Glomerular visceral epithelial cell (primary cell): Measurements from ENCODE around the gene ATP2C2.
A peak's percentile ranks its signal among the peaks of the same experiment; 100 is the strongest.
"Not testable (repeated sequence)": the region's sequence is repeated elsewhere in the genome, so short reads cannot be mapped to it uniquely, and the experiment has no call there.

ENCODE experiments used
- DNase-seq: peaks from one replicate; pipeline ENCODE4 v3.0.0-alpha.2; 2016; ENCODE audit errors: extremely low spot score

The ATP2C2 gene

GRCh38 chr16:84392031-84392360, 23.7 kb downstream of the ATP2C2 start:
- no peak for DNase-seq

DNA sequence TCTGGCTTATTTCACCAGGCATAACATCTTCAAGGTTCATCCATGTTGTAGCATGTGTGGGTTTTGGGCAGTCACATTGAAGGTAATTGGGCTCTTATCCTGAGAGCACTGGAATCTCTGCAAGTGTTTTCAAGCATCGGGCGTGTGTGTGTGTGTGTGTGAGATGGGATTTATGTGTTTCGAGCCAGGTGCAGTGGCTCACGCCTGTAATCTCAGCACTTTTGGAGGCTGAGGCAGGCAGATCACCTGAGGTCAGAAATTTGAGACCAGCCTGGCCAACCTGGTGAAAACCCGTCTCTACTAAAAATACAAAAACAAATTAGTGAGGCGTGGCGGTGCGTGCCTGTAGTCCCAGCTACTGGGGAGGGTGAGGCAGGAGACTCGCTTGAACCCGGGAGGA, 27.7 kb downstream of the ATP2C2 start:
- not testable (repeated sequence) for DNase-seq

DNA sequence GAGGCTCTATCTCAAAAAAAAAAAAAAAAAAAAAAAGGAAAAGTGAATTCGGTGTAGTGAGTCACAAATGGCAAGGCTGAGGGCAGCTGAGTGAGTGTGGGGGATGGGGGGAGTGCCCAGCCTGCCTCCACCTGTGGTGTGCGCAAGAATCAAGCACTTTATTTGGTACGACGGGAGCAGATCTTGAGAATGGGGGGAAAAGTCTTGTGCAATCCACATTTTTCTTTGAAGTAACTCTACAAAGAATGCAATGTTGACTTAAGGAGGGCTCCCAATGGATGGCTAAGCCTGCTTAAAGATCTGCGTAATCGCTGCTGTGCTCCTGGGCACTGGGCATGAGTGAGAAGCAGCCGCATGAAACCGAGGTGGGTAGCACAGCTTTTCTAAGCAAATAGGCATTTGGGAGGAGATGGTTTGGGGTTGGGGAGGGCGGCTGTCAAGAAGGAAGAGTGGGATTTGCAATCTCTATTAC, 28.2 kb downstream of the ATP2C2 start:
- DNase-seq = peak; percentile 65

DNA sequence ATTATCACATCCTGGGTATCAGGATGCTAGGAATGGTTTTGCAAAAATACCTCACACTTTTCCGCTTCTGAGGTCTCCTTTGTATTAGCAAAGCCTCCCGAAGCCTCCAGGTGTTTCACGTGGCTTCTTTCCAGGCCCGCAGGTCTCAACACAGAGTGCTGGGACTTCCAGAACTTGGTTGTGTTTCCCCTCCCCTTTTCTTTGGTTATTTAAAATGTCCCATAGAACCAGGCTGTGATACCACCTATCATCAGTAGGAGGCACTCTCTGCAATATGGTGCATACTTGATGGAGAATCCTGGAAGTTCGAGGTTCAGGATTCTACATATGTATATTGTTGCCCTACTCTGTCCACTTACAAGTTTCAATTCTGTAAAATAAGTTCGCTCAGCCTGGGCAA, 28.8 kb downstream of the ATP2C2 start:
- no peak for DNase-seq

GRCh38 chr16:84398701-84399100, 30.4 kb downstream of the ATP2C2 start:
- no peak for DNase-seq

DNA sequence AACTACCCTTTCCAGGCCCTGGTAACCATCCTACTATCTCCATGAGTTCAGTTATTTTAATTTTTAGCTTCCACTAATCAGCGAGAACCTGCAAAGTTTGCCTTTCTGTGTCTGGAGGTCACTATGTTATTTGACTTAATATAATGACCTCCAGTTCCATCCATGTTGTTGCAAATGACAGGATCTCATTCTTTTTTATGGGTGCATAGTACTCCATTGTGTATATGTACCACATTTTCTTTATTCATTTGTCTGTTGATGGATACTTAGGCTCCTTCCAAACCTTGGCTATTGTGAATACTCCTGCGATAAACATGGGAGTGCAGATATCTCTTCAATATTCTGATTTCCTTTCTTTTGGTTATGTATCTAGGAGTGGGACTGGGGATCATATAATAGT, 31.6 kb downstream of the ATP2C2 start:
- not testable (repeated sequence) for DNase-seq

DNA sequence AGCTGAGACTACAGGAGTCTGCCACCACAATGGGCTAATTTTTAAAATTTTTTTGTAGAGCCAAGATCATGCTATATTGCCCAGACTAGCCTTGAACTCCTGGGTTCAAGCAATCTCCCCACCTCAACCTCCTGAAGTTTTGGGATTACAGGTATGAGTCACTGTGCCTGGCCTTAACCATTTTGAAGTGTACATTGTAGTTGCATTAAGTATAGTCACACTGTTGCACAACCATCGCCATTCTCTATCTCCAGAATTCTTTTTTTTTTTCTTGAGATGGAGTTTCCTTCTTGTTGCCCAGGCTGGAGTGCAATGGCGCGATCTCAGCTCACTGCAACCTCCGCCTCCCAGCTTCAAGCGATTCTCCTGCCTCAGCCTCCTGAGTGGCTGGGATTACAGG, 35.1 kb downstream of the ATP2C2 start:
- DNase-seq = not testable (repeated sequence)

DNA sequence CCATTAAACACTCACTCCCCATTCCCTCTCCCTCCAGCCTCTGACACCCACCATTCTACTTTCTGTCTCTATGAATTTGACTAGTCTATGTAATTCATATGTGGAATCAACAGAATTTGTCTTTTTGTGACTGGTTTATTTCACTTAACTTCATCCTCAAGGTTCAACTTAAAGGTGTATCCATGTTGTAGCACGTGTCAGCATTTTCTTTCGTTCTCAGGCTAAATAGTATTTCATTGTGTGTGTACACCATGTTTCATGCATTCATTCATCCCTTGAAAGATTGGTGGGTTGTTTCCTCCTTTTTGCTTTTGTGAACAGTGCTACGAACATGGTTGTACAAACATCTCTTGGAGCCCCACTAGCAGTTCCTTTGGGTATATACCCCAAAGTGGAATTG, 36.0 kb downstream of the ATP2C2 start:
- no peak for DNase-seq

- DNase-seq = no peak
These were observed 36.8 kb downstream of the ATP2C2 start for GRCh38 chr16:84404936-84405639.

GRCh38 chr16:84406006-84406963, 37.9 kb downstream of the ATP2C2 start:
- no peak for DNase-seq

- DNase-seq = no peak
These were observed 39.4 kb downstream of the ATP2C2 start for GRCh38 chr16:84407588-84408313.

DNA sequence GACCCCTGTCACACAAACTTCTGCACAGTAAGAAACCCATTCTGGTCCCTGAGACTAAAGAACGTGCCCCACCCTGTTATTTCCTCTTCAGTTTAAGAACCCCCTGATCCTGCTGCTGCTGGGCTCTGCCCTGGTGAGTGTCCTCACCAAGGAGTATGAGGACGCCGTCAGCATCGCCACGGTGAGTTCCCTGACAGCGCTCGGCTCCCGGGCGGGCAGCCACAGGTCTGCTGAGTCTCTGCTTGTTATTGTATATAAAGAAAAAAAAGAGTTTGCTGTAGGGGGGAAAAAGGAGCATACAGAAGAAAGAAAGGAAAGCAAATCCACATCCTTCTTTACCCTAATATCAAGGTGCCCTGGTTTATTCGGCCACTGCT, 40.0 kb downstream of the ATP2C2 start:
- DNase-seq = no peak

- no peak for DNase-seq
These were observed 40.5 kb downstream of the ATP2C2 start for GRCh38 chr16:84408856-84409255.

- no peak for DNase-seq
These were observed 42.2 kb downstream of the ATP2C2 start for GRCh38 chr16:84410361-84411138.

- DNase-seq = no peak
These were observed 43.4 kb downstream of the ATP2C2 start for GRCh38 chr16:84411768-84412167.

DNA sequence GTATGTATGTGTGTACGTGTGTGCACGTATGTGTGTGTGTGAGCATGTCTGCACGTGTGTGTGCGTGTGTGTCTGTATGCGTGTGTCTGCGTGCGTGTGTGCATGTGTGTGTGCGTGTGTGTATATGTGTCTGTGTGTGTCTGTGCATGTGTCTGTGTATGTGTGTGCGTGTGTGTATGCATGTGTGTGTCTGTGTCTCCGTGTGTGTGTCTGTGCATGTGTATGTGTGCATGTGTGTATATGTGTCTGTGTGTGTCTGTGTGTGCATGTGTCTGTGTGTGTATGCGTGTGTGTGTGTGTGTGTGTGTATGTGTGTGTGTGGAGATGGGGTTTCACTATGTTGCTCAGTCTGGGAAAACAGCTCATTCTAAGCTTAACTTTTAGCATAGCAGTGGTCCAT, 43.9 kb downstream of the ATP2C2 start:
- DNase-seq = no peak

DNA sequence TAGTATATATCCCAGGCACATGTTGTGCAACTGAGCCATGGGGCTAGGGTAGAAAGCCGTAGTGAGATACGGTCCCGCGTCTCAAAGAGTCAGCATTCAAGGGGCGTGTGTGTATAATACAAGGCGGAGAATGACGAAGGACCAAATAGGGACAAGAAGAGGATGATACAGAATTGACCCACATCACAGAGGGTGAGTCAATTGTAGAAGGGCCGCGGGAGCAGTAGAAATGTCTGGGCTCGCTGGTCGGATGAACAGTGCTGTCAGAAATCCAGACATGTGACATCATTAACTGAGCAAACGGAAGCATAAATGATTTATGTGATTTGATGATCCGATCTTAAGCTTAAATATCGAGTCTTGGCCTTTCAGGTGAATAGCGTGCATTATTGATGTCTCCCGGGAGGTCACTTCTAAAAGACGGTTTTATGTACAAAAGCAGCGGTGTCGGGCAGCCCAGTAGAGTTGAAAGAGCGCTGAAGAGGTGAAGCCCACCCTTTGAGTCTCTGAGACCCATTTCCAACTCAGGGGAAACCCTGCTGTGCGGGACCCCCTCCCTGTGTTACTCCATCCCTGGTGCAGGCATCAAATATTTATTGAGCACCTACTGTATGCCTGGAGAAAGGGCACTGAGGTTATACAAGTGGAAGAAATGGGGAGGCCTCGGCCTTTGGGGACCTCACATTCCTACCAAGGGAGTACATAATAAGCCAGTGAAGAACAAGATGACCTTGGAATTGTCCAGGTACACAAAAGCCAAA, 45.1 kb downstream of the ATP2C2 start:
- DNase-seq = no peak

DNA sequence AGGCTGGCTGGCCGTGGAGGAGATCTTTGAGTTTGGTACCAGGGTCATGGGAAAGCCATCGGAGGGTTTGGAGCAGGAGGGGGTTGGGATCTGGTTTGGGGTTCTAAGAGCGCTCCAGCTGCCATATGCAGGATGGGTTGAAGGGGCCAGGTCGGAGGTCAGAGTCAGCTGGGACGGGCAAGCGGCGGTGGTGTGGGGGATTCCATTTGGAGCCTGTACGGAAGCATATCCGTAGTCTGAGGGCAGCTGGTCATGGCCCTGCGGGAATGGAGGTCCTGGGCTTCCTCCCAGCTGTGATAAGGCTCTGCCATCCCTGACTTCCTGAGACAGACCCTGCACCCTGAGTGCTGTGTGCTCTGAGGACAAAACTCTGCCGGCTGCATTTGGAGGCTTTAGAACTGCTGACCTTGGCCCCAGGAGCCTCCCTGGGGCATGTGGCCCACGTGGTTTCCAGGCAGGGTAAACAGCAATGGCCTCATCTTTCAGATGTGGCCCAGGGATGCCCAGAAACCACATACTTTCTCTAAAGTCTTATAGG, 46.5 kb downstream of the ATP2C2 start:
- DNase-seq = no peak

DNA sequence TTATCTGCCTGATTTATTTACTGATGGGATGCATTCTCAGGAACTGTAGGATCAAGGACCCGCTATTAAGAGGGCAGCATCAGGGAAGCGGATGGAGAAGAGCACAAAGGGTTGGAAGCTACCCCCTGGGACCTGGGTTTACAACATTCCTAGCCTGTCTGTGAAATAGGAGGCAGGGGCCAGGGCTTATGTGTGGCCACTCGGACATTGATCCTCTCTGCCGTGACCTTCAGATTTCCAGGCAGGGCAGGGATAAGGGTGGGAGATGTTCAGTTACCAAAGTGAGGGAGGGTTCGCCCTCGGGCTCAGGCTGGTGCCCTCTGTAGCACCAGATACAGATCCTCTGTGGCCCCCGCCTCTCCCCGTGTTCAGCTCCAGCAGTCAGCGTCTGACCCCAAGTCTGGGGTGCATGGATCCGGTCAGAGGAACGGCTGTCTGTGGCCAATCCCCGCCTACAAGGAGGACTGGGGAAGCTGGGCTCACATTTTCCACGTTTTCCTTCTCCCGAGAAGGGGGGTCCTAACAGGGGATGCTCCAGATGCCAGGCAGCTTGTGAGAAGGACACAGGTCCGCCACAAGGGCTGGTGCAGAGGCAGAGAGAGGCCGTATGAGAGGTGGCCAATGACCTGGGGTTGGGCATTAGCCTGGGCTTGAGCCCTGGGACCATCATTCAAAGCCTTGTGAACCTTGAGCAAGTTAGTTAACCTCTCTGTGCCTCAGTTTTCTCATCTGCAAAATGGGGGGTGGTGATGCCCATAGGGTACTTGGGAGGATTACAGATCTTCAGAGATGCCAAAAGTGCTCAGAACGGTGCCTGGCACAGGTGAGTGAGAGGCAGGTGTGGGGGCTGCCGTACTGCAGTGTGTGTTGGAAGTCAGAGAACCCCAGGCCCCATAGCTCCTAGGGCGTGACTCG, 48.3 kb downstream of the ATP2C2 start:
- DNase-seq = no peak
